GM18951 (cell line): ENCODE data around the gene PISD.

Experiments
- POLR2A ChIP-seq: IDR thresholded peaks from 4 replicates; pipeline ENCODE4 v1.6.1; 2011; ENCODE audit warnings: mild to moderate bottlenecking; ENCODE audit not compliant: insufficient read length, insufficient read depth; ENCODE audit errors: extremely low read depth
- in situ Hi-C: fragments of 300-500 bp; cut with MboI; formaldehyde crosslinking; loops from one replicate; pipeline ENCODE4 v1.12.0; 2022; ENCODE audit warnings: low sequenced_read_pairs, mixed read lengths, inconsistent platforms; ENCODE audit not compliant: unreplicated experiment

Gene PISD

GRCh38 chr22:31614781-31615490 is 47.1 kb downstream of the PISD start:
- in situ Hi-C loops: no loop called here
- peak; percentile 17 for TF ChIP-seq POLR2A

GRCh38 chr22:31613904-31614296 is 48.1 kb downstream of the PISD start:
- in situ Hi-C loops: no loop called here
- TF ChIP-seq POLR2A: no peak

- in situ Hi-C loops: no loop called here
- no peak for TF ChIP-seq POLR2A
These were observed 48.6 kb downstream of the PISD start for GRCh38 chr22:31613286-31613903.

GRCh38 chr22:31612891-31613285 is 49.1 kb downstream of the PISD start:
- in situ Hi-C loops: no loop called here
- no peak for TF ChIP-seq POLR2A

GRCh38 chr22:31611061-31611760 is 50.8 kb downstream of the PISD start:
- TF ChIP-seq POLR2A: no peak
- in situ Hi-C loops: no loop called here

- TF ChIP-seq POLR2A: no peak
- in situ Hi-C loops: no loop called here
These were observed 51.4 kb downstream of the PISD start for GRCh38 chr22:31610611-31611010.

GRCh38 chr22:31609716-31610115 is 52.3 kb downstream of the PISD start:
- TF ChIP-seq POLR2A: no peak
- in situ Hi-C loops: no loop called here

GRCh38 chr22:31607696-31608095 is 54.3 kb downstream of the PISD start:
- in situ Hi-C loops: no loop called here

GRCh38 chr22:31605851-31606585 is 56.0 kb downstream of the PISD start:
- in situ Hi-C loops: no loop called here
- TF ChIP-seq POLR2A: no peak

More at GRCh38 chr22:31607696-31608095, 54.3 kb downstream of the PISD start:
- TF ChIP-seq POLR2A: no peak

GRCh38 chr22:31604746-31605705 is 57.0 kb downstream of the PISD start:
- TF ChIP-seq POLR2A: no peak
- in situ Hi-C loops: no loop called here

- in situ Hi-C loops: no loop called here
- TF ChIP-seq POLR2A: no peak
These were observed 57.8 kb downstream of the PISD start for GRCh38 chr22:31604137-31604705.

GRCh38 chr22:31603574-31603973 is 58.4 kb downstream of the PISD start:
- in situ Hi-C loops: no loop called here
- no peak for TF ChIP-seq POLR2A
